ENCODE measurements around the gene TBCA.
A peak's percentile ranks its signal among the peaks of the same experiment; 100 is the strongest.

Gene TBCA

GRCh38 chr5:77775790-77776553 lies at the start of gene TBCA:
TBCA (minus strand) TSS chr5:77776339; CDS start chr5:77776257, 82 bp downstream.
- peak; percentile 83 to 89 for DNase-seq (ENCODE audit: low read depth in 1 of 2, low spot score in 1 of 2)

DNA sequence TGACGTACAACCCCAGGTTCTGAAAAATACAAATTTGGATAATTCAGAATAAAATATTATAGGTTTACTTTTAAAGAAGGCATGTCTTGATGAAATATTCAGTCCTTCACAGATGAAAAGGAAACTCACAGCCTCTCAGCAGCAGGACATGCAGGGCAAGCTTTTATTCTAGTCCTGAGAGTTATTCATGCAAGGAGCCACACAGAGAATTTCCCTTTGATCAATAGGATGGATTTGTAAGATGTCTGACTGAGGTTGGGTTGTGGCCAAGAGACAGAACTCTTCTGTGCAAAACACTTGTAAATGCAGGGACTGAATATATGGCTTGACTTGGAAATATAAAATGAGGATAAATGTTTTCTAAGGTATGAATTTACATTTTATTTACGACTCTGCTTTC lies 48.8 kb upstream of the TBCA start:
- no peak for DNase-seq (ENCODE audit: low read depth in 1 of 2, low spot score in 1 of 2)

DNA sequence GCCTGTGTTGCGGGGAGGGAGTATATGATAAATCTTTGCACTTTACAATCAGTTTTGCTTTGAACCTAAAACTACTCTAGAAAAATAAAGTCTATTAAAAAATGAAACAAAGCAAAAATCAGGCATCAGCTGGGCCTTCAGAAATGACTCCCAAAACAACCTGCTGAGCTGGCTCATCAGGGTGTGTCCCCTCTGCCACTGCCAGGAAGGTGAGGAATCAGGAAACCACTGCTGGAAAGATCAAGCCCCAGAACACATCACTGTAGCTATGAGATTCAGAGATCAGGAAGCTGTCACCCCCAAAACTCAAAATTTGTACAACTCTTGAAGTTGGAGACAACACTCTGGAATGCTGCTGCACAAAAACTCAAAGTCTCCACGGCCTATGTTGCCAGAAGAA lies 40.5 kb upstream of the TBCA start:
- DNase-seq (ENCODE audit: low read depth in 1 of 2, low spot score in 1 of 2): no peak

DNA sequence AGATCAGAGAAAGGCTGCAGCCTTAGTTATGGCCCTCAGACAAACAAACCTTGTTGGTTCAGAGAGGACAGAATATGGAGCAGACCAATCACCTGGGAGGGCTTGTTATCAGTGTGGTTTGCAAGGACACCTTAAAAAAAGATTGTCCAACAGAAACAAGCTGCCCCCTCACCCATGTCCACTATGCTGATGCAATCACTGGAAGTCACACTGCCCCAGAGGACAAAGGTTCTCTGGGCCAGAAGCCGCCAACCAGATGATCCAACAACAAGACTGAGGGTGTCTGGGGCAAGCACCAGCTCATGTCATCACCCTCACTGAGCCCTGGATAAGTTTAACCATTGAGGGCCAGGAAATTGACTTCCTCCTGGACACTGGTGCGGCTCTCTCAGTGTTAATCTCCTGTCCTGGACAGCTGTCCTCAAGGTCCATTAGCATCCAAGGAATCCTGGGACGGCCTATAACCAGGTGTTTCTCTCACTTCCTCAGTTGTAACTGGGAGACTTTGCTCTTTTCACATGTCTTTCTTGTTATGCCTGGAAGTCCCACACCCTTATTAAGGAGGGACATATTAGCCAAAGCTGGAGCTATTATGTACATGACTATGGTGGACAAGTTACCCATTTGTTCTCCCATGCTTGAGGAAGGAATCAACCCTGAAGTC lies 36.9 kb upstream of the TBCA start:
- no peak for DNase-seq (ENCODE audit: low read depth in 1 of 2, low spot score in 1 of 2)

- no peak for DNase-seq (ENCODE audit: low read depth in 1 of 2, low spot score in 1 of 2)
Observed at GRCh38 chr5:77806213-77806843, 30.2 kb upstream of the TBCA start.

DNA sequence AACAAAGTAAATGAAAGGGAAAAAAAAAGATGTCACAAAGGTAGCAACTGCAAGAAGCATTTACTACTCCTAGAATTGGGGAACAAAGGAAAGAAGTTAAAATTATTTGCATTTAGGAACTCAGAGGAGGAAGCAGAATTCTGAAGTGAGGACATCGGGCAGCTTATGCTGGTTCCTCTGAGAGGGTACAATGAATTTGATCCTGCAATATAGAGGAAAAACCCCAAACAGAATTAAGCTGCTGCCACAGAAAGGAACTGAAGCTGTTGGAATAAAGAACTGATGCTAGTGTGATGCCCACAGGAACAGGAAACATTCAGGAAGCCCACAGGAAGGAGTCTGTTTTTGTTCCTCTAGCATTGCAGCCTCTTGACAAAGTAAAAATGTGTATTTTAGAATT lies 22.3 kb upstream of the TBCA start:
- DNase-seq (ENCODE audit: low read depth in 1 of 2, low spot score in 1 of 2): no peak

GRCh38 chr5:77797136-77797535 lies 21.0 kb upstream of the TBCA start:
- DNase-seq (ENCODE audit: low read depth in 1 of 2, low spot score in 1 of 2): no peak

GRCh38 chr5:77795846-77796245 lies 19.7 kb upstream of the TBCA start:
- no peak for DNase-seq (ENCODE audit: low read depth in 1 of 2, low spot score in 1 of 2)

GRCh38 chr5:77795268-77795667 lies 19.1 kb upstream of the TBCA start:
- no peak for DNase-seq (ENCODE audit: low read depth in 1 of 2, low spot score in 1 of 2)

- no peak for DNase-seq (ENCODE audit: low read depth in 1 of 2, low spot score in 1 of 2)
Observed at GRCh38 chr5:77791926-77792325, 15.8 kb upstream of the TBCA start.

GRCh38 chr5:77791356-77791755 lies 15.2 kb upstream of the TBCA start:
- DNase-seq (ENCODE audit: low read depth in 1 of 2, low spot score in 1 of 2): no peak

DNA sequence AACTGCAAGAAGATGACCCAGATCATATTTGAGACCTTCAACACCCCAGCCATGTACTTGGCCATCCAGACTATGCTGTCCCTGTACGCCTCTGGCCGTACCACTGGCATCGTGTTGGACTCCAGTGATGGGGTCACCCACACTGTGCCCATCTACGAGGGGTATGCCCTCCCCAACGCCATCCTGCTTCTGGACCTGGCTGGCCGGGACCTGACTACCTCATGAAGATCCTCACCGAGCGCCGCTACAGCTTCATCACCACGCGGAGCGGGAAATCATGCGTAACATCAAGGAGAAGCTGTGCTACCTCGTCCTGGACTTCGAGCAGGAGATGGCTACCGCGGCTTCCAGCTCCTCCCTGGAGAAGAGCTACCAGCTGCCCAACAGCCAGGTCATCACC lies 9.1 kb upstream of the TBCA start:
- no peak for DNase-seq (ENCODE audit: low read depth in 1 of 2, low spot score in 1 of 2)

DNA sequence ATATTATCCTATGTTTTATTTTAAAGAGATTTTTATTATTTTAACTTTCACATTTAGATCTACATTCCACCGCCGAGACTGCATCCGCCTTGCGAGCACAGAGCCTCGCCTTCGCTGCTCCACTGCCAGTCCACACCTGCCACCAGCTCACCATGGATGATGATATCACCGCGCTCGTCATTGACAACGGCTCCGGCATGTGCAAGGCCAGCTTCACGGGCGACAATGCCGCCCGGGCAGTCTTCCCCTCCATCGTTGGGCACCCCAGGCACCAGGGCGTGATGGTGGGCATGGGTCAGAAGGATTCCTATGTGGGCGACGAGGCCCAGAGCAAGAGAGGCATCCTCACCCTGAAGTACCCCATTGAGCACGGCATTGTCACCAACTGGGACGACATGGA lies 8.6 kb upstream of the TBCA start:
- DNase-seq (ENCODE audit: low read depth in 1 of 2, low spot score in 1 of 2): no peak

DNA sequence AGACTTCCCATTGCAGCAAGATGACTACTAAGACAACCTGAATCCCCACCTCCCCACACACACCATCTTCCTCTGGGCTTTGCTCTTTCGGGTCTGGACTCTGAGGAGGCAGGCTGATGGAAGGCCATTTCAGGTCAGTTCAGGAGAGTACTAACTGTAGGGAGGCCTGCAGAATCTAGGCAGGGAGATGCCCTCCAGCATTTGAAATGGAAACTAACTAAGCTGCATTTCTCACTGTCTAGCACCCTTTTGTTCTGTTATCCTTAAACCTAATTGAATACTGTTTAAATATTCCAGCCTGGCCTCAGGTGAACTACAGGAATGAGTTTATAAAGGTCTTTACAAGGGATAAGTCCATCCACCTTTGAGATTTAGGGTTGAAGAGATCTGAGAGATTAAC lies 4.9 kb upstream of the TBCA start:
- DNase-seq (ENCODE audit: low read depth in 1 of 2, low spot score in 1 of 2): no peak

DNA sequence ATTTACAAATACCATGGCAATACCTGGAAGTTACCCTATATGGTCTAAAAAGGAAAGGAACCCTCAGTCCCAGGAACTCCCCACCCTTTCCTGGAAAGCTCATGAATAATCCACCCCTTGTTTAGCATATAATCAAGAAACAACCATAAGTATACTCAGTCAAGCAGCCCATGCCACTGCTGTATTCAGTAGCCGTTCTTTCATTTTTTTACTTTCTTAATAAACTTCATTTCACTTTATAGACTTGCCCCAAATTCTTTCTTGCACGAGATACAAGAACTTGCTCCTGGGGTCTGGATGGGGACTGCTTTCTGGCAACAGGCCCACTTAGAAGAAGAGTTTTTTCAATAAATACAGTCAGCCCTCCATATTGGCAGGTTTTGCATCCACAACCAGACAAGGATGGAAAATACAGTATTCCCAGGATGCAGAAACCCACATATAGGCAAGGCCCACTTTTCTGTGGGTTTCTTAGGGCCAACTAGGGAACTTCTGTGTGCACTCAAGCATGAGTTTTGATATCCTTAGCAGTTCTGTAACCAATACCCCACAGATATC lies 2.8 kb upstream of the TBCA start:
- DNase-seq (ENCODE audit: low read depth in 1 of 2, low spot score in 1 of 2): no peak

- no peak for DNase-seq (ENCODE audit: low read depth in 1 of 2, low spot score in 1 of 2)
Observed at GRCh38 chr5:77778398-77778797, 2.3 kb upstream of the TBCA start.

GRCh38 chr5:77777911-77778310 lies 1.8 kb upstream of the TBCA start:
- no peak for DNase-seq (ENCODE audit: low read depth in 1 of 2, low spot score in 1 of 2)

DNA sequence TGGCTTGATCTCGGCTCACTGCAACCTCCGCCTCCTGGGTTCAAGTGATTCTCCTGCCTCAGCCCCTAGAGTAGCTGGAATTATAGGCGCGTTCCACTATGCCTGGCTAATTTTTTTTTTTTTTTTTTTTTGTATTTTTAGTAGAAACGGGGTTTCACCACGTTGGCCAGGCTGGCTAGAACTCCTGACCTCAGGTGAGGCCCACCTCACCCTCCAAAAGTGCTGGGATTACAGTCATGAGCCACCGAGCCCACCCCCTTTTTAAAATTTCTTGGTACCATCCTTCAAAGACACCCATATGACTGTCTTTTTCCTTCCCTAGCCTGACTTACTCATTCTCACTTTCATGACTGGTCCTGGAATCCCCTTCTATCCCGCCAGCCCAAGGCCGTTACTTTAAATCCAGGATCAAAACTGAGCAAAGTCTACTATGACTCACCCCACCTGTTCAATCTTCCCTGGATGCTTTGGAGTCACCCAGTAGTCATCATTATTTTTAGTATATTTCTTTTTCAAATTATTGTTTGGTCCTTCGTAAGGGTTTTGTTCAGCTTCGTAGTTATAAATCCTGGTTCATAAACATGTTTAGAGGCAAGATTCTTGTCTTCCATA lies 1.2 kb upstream of the TBCA start:
- no peak for DNase-seq (ENCODE audit: low read depth in 1 of 2, low spot score in 1 of 2)

GRCh38 chr5:77776554-77777206 lies 541 bp upstream of the TBCA start:
- DNase-seq (ENCODE audit: low read depth in 1 of 2, low spot score in 1 of 2): no peak

- no peak for DNase-seq (ENCODE audit: low read depth in 1 of 2, low spot score in 1 of 2)
Observed at GRCh38 chr5:77774981-77775789, 954 bp downstream of the TBCA start.

All from stimulated activated CD4-positive, alpha-beta T cell treated with anti-CD3 and anti-CD28 coated beads, Interleukin-15, amount 100 ng/mL, for 1 hour (primary cell).